SH-SY5Y (cell line): Measurements from ENCODE around the gene AFF3.

Experiments
- GATA2 ChIP-seq: IDR thresholded peaks from 2 replicates; pipeline ENCODE4 v1.6.1; 2011; ENCODE audit warnings: mild to moderate bottlenecking, low read depth, low read length
- GATA3 ChIP-seq: IDR thresholded peaks from 2 replicates; pipeline ENCODE4 v1.6.1; 2011; ENCODE audit warnings: low read depth, mild to moderate bottlenecking, low read length, moderate library complexity

DNA sequence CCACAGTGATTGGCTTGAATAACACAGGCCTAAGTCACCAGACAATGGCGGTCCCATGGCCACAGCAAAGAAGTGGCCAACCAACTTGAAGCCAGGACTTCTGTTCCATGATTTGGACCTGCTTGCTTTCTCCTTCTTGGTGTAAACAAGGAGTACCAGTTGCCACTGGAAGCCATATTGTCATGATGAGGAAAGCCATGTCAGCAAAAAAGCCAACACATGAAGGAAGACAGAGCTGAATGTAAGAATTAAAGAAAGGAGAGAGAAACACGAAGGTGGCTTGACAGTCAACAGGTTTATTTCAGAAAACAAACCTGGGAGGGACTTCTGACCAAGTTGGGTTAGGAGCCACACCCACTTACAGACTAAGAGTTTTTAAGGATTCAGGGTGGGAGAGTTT, 620.2 kb downstream of the AFF3 start:
- TF ChIP-seq GATA2 (no peak), GATA3 (no peak)
